ENCODE data around the gene SMAD7. TPM values are rescaled to one million over a fixed set of nuclear protein-coding genes. Genes with fewer than 3 reads are reported as not detected.

The SMAD7 gene
- total and polyA plus RNA-seq, 2 donors: 7.8 to 9.3 TPM

DNA sequence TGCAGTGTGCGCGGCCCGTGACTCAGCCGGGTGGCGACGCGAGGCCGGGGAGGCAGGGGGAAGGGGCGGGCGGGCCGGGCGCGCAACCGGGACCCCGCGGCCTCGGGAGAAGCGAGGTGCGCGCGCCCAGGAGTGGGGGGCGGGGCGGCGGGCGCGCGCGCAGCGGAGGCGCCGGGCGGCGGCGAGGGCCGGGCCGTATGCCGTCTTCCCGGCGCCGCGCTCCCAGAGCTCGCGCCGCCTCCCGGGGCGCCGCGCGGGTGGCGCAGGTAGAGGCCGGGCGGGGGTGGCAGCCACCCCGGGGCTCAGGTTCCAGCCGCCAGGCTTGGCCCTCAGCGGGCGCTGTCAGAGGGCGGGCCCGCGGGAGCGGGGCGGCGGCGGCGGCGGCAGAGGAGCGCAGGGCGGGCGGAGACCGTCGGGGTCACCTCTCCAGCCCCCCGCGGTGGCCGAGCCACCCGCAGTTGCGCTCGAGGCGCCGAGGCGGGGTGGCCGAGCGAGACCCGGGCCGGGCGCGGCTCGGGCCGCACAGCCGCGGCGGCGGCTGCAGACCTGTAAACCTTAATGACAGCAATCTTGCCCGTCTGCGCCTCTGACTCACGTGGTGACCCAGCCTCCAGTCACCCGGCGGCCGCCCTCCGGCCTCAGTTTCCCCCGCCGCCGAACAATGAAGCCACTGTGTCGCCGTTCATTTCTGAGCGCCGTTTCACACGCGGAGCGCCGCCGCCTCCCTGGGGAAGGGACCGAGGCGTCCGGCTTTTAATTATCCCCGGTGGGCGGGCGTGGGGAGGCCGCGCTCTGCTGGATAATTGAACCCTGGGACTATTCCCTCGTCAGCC is 25.3 kb upstream of the SMAD7 start:
- WGBS: 3% methylated on average over 119 of the region's 119 CpGs
- Histone ChIP-seq H3K27me3 (ENCODE audit: control insufficient read depth in 2 of 2, insufficient read depth in 1 of 2, low read length in 1 of 2) (peaks cover 35 to 62% of the 10 kb centered on the region in 2 donors), H3K4me1 (ENCODE audit: control insufficient read depth in 2 of 2, insufficient read depth in 2 of 2, low read length in 2 of 2) (peaks cover 6 to 18% of the 10 kb centered on the region in 2 donors), H3K4me3 (ENCODE audit: low read length in 2 of 2) (peak overlapping the region; percentile 36 to 61), H3K9me3 (ENCODE audit: control insufficient read depth in 2 of 2, insufficient read depth in 1 of 2, low read length in 1 of 2) (no peaks in the 10 kb centered on the region), H3K27ac (ENCODE audit: low read depth in 1 of 2, low read length in 1 of 2) (peak overlapping the region in 1 of 2 donors; percentile 47), H3K36me3 (ENCODE audit: control insufficient read depth in 2 of 2, insufficient read depth in 2 of 2, low read length in 1 of 2) (no peaks in the 10 kb centered on the region)
- DNase-seq (ENCODE audit: low read depth in 6 of 9, low spot score in 9 of 9): peak in 2 of 9 donors; percentile 32 to 53

GRCh38 chr18:48975120-48975816 is 24.5 kb upstream of the SMAD7 start:
- 5% methylated on average over 58 of the region's 58 CpGs for WGBS
- H3K27me3 ChIP-seq (ENCODE audit: control insufficient read depth in 2 of 2, insufficient read depth in 1 of 2, low read length in 1 of 2): peaks cover 35 to 62% of the 10 kb centered on the region in 2 donors
- H3K27ac ChIP-seq (ENCODE audit: low read depth in 1 of 2, low read length in 1 of 2): peak overlapping the region in 1 of 2 donors; percentile 38
- peaks cover 6 to 18% of the 10 kb centered on the region in 2 donors for H3K4me1 ChIP-seq (ENCODE audit: control insufficient read depth in 2 of 2, insufficient read depth in 2 of 2, low read length in 2 of 2)
- peak overlapping the region; percentile 36 to 61 for H3K4me3 ChIP-seq (ENCODE audit: low read length in 2 of 2)
- DNase-seq (ENCODE audit: low read depth in 6 of 9, low spot score in 9 of 9): no peak
- no peaks in the 10 kb centered on the region for H3K36me3 ChIP-seq (ENCODE audit: control insufficient read depth in 2 of 2, insufficient read depth in 2 of 2, low read length in 1 of 2)
- no peaks in the 10 kb centered on the region for H3K9me3 ChIP-seq (ENCODE audit: control insufficient read depth in 2 of 2, insufficient read depth in 1 of 2, low read length in 1 of 2)

GRCh38 chr18:48974304-48975119 is 23.7 kb upstream of the SMAD7 start:
- 70% methylated on average over 28 of the region's 28 CpGs for WGBS
- H3K27ac ChIP-seq (ENCODE audit: low read depth in 1 of 2, low read length in 1 of 2): peak overlapping the region in 1 of 2 donors; percentile 60

GRCh38 chr18:48973731-48974130 is 23.0 kb upstream of the SMAD7 start:
- WGBS: 95% methylated on average over 3 of the region's 3 CpGs
- Histone ChIP-seq H3K27me3 (ENCODE audit: control insufficient read depth in 2 of 2, insufficient read depth in 1 of 2, low read length in 1 of 2) (peaks cover 35 to 66% of the 10 kb centered on the region in 2 donors), H3K9me3 (ENCODE audit: control insufficient read depth in 2 of 2, insufficient read depth in 1 of 2, low read length in 1 of 2) (no peaks in the 10 kb centered on the region), H3K4me3 (ENCODE audit: low read length in 2 of 2) (no peak overlapping the region), H3K4me1 (ENCODE audit: control insufficient read depth in 2 of 2, insufficient read depth in 2 of 2, low read length in 2 of 2) (peaks cover 6 to 10% of the 10 kb centered on the region in 2 donors), H3K27ac (ENCODE audit: low read depth in 1 of 2, low read length in 1 of 2) (no peak overlapping the region), H3K36me3 (ENCODE audit: control insufficient read depth in 2 of 2, insufficient read depth in 2 of 2, low read length in 1 of 2) (no peaks in the 10 kb centered on the region)
- DNase-seq (ENCODE audit: low read depth in 6 of 9, low spot score in 9 of 9): no peak

More at GRCh38 chr18:48974304-48975119, 23.7 kb upstream of the SMAD7 start:
- no peak overlapping the region for H3K4me3 ChIP-seq (ENCODE audit: low read length in 2 of 2)
- H3K27me3 ChIP-seq (ENCODE audit: control insufficient read depth in 2 of 2, insufficient read depth in 1 of 2, low read length in 1 of 2): peaks cover 35 to 62% of the 10 kb centered on the region in 2 donors
- no peak for DNase-seq (ENCODE audit: low read depth in 6 of 9, low spot score in 9 of 9)
- H3K36me3 ChIP-seq (ENCODE audit: control insufficient read depth in 2 of 2, insufficient read depth in 2 of 2, low read length in 1 of 2): no peaks in the 10 kb centered on the region
- H3K9me3 ChIP-seq (ENCODE audit: control insufficient read depth in 2 of 2, insufficient read depth in 1 of 2, low read length in 1 of 2): no peaks in the 10 kb centered on the region
- peaks cover 6 to 12% of the 10 kb centered on the region in 2 donors for H3K4me1 ChIP-seq (ENCODE audit: control insufficient read depth in 2 of 2, insufficient read depth in 2 of 2, low read length in 2 of 2)

- Histone ChIP-seq H3K36me3 (ENCODE audit: control insufficient read depth in 2 of 2, insufficient read depth in 2 of 2, low read length in 1 of 2) (no peaks in the 10 kb centered on the region), H3K4me3 (ENCODE audit: low read length in 2 of 2) (no peak overlapping the region), H3K4me1 (ENCODE audit: control insufficient read depth in 2 of 2, insufficient read depth in 2 of 2, low read length in 2 of 2) (no peaks in the 10 kb centered on the region), H3K27ac (ENCODE audit: low read depth in 1 of 2, low read length in 1 of 2) (no peak overlapping the region), H3K9me3 (ENCODE audit: control insufficient read depth in 2 of 2, insufficient read depth in 1 of 2, low read length in 1 of 2) (no peaks in the 10 kb centered on the region), H3K27me3 (ENCODE audit: control insufficient read depth in 2 of 2, insufficient read depth in 1 of 2, low read length in 1 of 2) (peaks cover 2 to 36% of the 10 kb centered on the region in 2 donors)
- no peak for DNase-seq (ENCODE audit: low read depth in 6 of 9, low spot score in 9 of 9)
- 89% methylated on average over 11 of the region's 11 CpGs for WGBS
Measured at GRCh38 chr18:48968412-48969215, 17.8 kb upstream of the SMAD7 start.

GRCh38 chr18:48967545-48967944 is 16.8 kb upstream of the SMAD7 start:
- Histone ChIP-seq H3K9me3 (ENCODE audit: control insufficient read depth in 2 of 2, insufficient read depth in 1 of 2, low read length in 1 of 2) (no peaks in the 10 kb centered on the region), H3K4me3 (ENCODE audit: low read length in 2 of 2) (no peak overlapping the region), H3K27me3 (ENCODE audit: control insufficient read depth in 2 of 2, insufficient read depth in 1 of 2, low read length in 1 of 2) (peaks cover 0 to 36% of the 10 kb centered on the region in 2 donors), H3K36me3 (ENCODE audit: control insufficient read depth in 2 of 2, insufficient read depth in 2 of 2, low read length in 1 of 2) (no peaks in the 10 kb centered on the region), H3K27ac (ENCODE audit: low read depth in 1 of 2, low read length in 1 of 2) (no peak overlapping the region), H3K4me1 (ENCODE audit: control insufficient read depth in 2 of 2, insufficient read depth in 2 of 2, low read length in 2 of 2) (no peaks in the 10 kb centered on the region)
- 97% methylated on average over 2 of the region's 2 CpGs for WGBS
- DNase-seq (ENCODE audit: low read depth in 6 of 9, low spot score in 9 of 9): no peak

DNA sequence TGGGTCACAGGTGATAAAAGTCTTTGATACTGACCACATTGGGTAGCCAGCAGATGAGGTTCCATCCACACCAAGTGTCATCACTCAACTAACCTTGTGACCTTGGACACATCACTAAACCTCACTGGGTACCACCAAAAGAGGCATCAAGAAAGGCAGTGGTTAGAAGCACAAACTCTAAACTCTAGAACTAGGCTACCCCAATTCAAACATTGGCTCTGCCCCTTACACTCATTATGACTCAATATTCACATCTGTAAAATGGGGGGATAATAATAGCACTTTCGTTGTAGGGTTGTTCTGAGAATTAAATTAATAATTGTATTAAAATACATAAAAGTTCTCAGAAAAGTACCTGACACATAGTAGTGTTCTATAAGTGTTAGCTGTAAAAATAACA is 15.8 kb upstream of the SMAD7 start:
- H3K36me3 ChIP-seq (ENCODE audit: control insufficient read depth in 2 of 2, insufficient read depth in 2 of 2, low read length in 1 of 2): no peaks in the 10 kb centered on the region
- H3K9me3 ChIP-seq (ENCODE audit: control insufficient read depth in 2 of 2, insufficient read depth in 1 of 2, low read length in 1 of 2): no peaks in the 10 kb centered on the region
- peaks cover 0 to 30% of the 10 kb centered on the region in 2 donors for H3K27me3 ChIP-seq (ENCODE audit: control insufficient read depth in 2 of 2, insufficient read depth in 1 of 2, low read length in 1 of 2)
- H3K27ac ChIP-seq (ENCODE audit: low read depth in 1 of 2, low read length in 1 of 2): no peak overlapping the region
- no peak for DNase-seq (ENCODE audit: low read depth in 6 of 9, low spot score in 9 of 9)
- no peaks in the 10 kb centered on the region for H3K4me1 ChIP-seq (ENCODE audit: control insufficient read depth in 2 of 2, insufficient read depth in 2 of 2, low read length in 2 of 2)
- 97% methylated on average over 1 of the region's 1 CpG for WGBS
- H3K4me3 ChIP-seq (ENCODE audit: low read length in 2 of 2): no peak overlapping the region

All from thymus (tissue), 11 donors.